Measurements from ENCODE around the gene THOC6. TPM values are rescaled to one million over a fixed set of nuclear protein-coding genes. Genes with fewer than 3 reads are reported as not detected.
A peak's percentile ranks its signal among the peaks of the same experiment; 100 is the strongest.

THOC6 gene
- total and polyA plus RNA-seq, 9 of the 15 experiments (the other 6 are each of a cell fraction or from before 2014, with no cell fraction given) = 2.5 to 65.4 (median 42.3) TPM

GRCh38 chr16:2974319-2975056 lies 49.3 kb upstream of the THOC6 start:
- H3K9ac ChIP-seq (ENCODE audit: insufficient read depth in 1 of 2, low read depth in 2 of 2, low read length in 2 of 2) = peak overlapping the region in 1 of 2 experiments; percentile 81; a peak in 2 of 4 replicates
- FAIRE-seq (no peak), ATAC-seq (no peak), DNase-seq (ENCODE audit: extremely low read depth in 1 of 4, low spot score in 3 of 4) (no peak)
- in situ Hi-C loops (cut with MboI) = no loop called here
- peaks cover 9 to 92% of the 10 kb centered on the region in 2 experiments; a peak in 4 of 5 replicates for H3K4me1 ChIP-seq (replicated peaks in 1 of 2; ENCODE audit: control insufficient read depth in 2 of 2, insufficient read depth in 2 of 2, low read length in 2 of 2)
- ChIA-PET CTCF (ENCODE audit: low intra/inter-chr PET ratio) (no interaction called here), POLR2A (interaction anchor here (0.6 to 1.8 kb wide), 6 partner anchors 9 to 170 kb away, joined by 3 to 8 read pairs (median 4); no protein-coding TSS in a partner anchor)
- no TSS peak for BruUV-seq (replicated peaks)
- peaks cover 25% of the 10 kb centered on the region for H4K20me1 ChIP-seq (replicated peaks; ENCODE audit: control insufficient read depth, insufficient read depth, low read length)
- no peak overlapping the region for H2AFZ ChIP-seq (ENCODE audit: low read depth, low read length)
- H3K9me3 ChIP-seq (replicated peaks; ENCODE audit: control insufficient read depth, insufficient read depth, low read depth, low read length) = no peaks in the 10 kb centered on the region
- H3K9me1 ChIP-seq (ENCODE audit: control insufficient read depth, insufficient read depth, low read length) = peaks cover 3% of the 10 kb centered on the region
- H3K27ac ChIP-seq (ENCODE audit: extremely low read depth, low read depth, low read length) = no peak overlapping the region
- intact Hi-C loops (cut with micrococcal nuclease) = no loop called here
- peaks cover 51% of the 10 kb centered on the region for H3K79me2 ChIP-seq (ENCODE audit: control insufficient read depth, insufficient read depth, low read length)
- H3K4me3 ChIP-seq = no peak overlapping the region
- H3K27me3 ChIP-seq (ENCODE audit: control insufficient read depth in 2 of 2, insufficient read depth in 2 of 2, low read length in 2 of 2) = no peaks in the 10 kb centered on the region
- 94% methylated on average over 15 of the region's 15 CpGs for WGBS (ENCODE audit: insufficient coverage, low coverage, missing lambda C conversion rate)
- peaks cover 84% of the 10 kb centered on the region; the same call in 2 of the 3 replicates for H3K36me3 ChIP-seq (ENCODE audit: control insufficient read depth, insufficient read depth, low read length)
- no peak overlapping the region for H3K4me2 ChIP-seq (ENCODE audit: insufficient read depth, low read length)
- peak; percentile 42 for TF ChIP-seq SUPT5H (IDR thresholded peaks at IDR 0.05)
- no peak for TF ChIP-seq CHAMP1 (IDR thresholded peaks at IDR 0.05)
- peak; percentile 18; the same call in 1 of the 2 replicates for TF ChIP-seq RBFOX2 (IDR thresholded peaks at IDR 0.05; ENCODE audit: low read depth, low read length)
- no peak for TF ChIP-seq CBX3 (IDR thresholded peaks at IDR 0.05; ENCODE audit: borderline replicate concordance in 1 of 2, low read length in 2 of 2)
- TF ChIP-seq STAT5A (IDR thresholded peaks at IDR 0.05; ENCODE audit: borderline replicate concordance, low read length) = no peak
- TF ChIP-seq POU5F1 (IDR thresholded peaks at IDR 0.05; ENCODE audit: borderline replicate concordance, low read depth, low read length, partially characterized antibody) = no peak
- TF ChIP-seq FOXJ3 (CRISPR knock-in tag; IDR thresholded peaks at IDR 0.05) = no peak
- no peak for TF ChIP-seq BRF2 (IDR thresholded peaks at IDR 0.05; ENCODE audit: borderline replicate concordance, insufficient read depth, insufficient read length)
- TF ChIP-seq PATZ1 (CRISPR knock-in tag; IDR thresholded peaks at IDR 0.05; ENCODE audit: borderline replicate concordance) = no peak
- TF ChIP-seq HNRNPLL (IDR thresholded peaks at IDR 0.05; ENCODE audit: low read depth, low read length, poor library complexity, severe bottlenecking) = no peak
- no peak for TF ChIP-seq SMAD1 (IDR thresholded peaks at IDR 0.05; ENCODE audit: low read depth, low read length, partially characterized antibody)
- no peak for TF ChIP-seq HOMEZ (CRISPR knock-in tag; IDR thresholded peaks at IDR 0.05)

Data from K562 (cell line).